K562 (cell line): Measurements from ENCODE around the gene SLC26A8. TPM values are rescaled to one million over a fixed set of nuclear protein-coding genes. Genes with fewer than 3 reads are reported as not detected.

Experiments
- CTCF ChIP-seq, 3 experiments: IDR thresholded peaks in 2 of 3; conservative IDR thresholded peaks in 1 of 3; 2 replicates each; pipeline ENCODE4 v1.5.1; 2011 to 2012; ENCODE audit warnings: low read length in 3 of 3, mild to moderate bottlenecking in 3 of 3, control low read depth in 2 of 3, improper control_type of control experiment in 1 of 3, inconsistent platforms in 1 of 3, low read depth in 1 of 3, mixed read lengths in 1 of 3, moderate library complexity in 1 of 3; ENCODE audit not compliant: insufficient read depth in 2 of 3
- FOXJ2 ChIP-seq: fragments of 200-800 bp; sonication (Bioruptor generic); IDR thresholded peaks from 2 replicates; pipeline ENCODE4 v1.6.1; 2016; ENCODE audit warnings: missing genetic modification characterization, missing compliant biosample characterization
- FOXP1 ChIP-seq: sonication (generic); formaldehyde crosslinking; IDR thresholded peaks from 2 replicates; pipeline ENCODE4 v1.8.0; 2022; ENCODE audit warnings: mild to moderate bottlenecking, missing genetic modification reagents
- GATA2 ChIP-seq: sonication (generic); formaldehyde crosslinking; IDR thresholded peaks from 2 replicates; pipeline ENCODE4 v1.4.0; 2020; ENCODE audit warnings: mild to moderate bottlenecking, missing genetic modification reagents
- GATAD2B ChIP-seq: fragments of 450-650 bp; IDR thresholded peaks from 2 replicates; pipeline ENCODE4 v1.6.1; 2017; ENCODE audit warnings: mild to moderate bottlenecking, borderline replicate concordance
- MTA3 ChIP-seq: fragments of 450-650 bp; formaldehyde crosslinking; IDR thresholded peaks from 2 replicates; pipeline ENCODE4 v1.6.1; 2017; ENCODE audit warnings: mild to moderate bottlenecking, borderline replicate concordance
- NR2F6 ChIP-seq: fragments of 450-650 bp; formaldehyde crosslinking; IDR thresholded peaks from 2 replicates; pipeline ENCODE4 v1.4.0; 2020; ENCODE audit warnings: mild to moderate bottlenecking
- SREBF2 ChIP-seq: sonication (generic); formaldehyde crosslinking; IDR thresholded peaks from 2 replicates; pipeline ENCODE4 v1.4.0; 2020; ENCODE audit warnings: mild to moderate bottlenecking, missing genetic modification reagents
- TAF1 ChIP-seq: IDR thresholded peaks from 2 replicates; pipeline ENCODE4 v1.6.1; 2011; ENCODE audit warnings: mild to moderate bottlenecking, low read length, moderate library complexity; ENCODE audit not compliant: insufficient read depth, control insufficient read depth, severe bottlenecking; ENCODE audit errors: extremely low read depth
- TAL1 ChIP-seq: fragments of 450-650 bp; IDR thresholded peaks from 2 replicates; pipeline ENCODE4 v1.6.1; 2016; ENCODE audit warnings: mild to moderate bottlenecking
- ZNF449 ChIP-seq: fragments of 250-450 bp; sonication (Bioruptor Pico); IDR thresholded peaks from 2 replicates; pipeline ENCODE4 v1.8.0; 2022; ENCODE audit warnings: moderate library complexity, mild to moderate bottlenecking, inconsistent platforms
- polyA plus RNA-seq, 8 experiments: library from polyadenylated mRNA; depleted of rRNA in 4 of 8; stranded (reverse) in 5 of 8; unstranded in 3 of 8; fragments of >200 nt; fragmentation: Nextera tagmentation in 2 of 8; fragmentation: Illumina TruSeq in 1 of 8; extraction: Ambion mirVana in 2 of 8; extraction: Trizol in 1 of 8; gene quantifications; 2 replicates each; pipeline versions ENCODE4 v1.2.1 to v1.2.3, GENCODE V29; 2011 to 2014; ENCODE audit warnings: inconsistent platforms in 1 of 8, missing spikeins in 1 of 8
- total RNA-seq, 7 experiments: library from RNA; depleted of rRNA in 6 of 7; stranded (reverse); fragments of >200 nt in 6 of 7; fragmentation: Illumina TruSeq in 2 of 7; extraction: Trizol in 2 of 7; gene quantifications; 2 replicates each; pipeline versions ENCODE4 v1.2.1 to v1.2.3, GENCODE V29; 2011 to 2021; ENCODE audit warnings: low replicate concordance in 1 of 7
- TF ChIP-seq, protein P1 (sequence below): fragments of 450-650 bp; IDR thresholded peaks from 2 replicates; pipeline ENCODE4 v1.6.1; 2017; ENCODE audit warnings: mild to moderate bottlenecking, moderate library complexity
- TF ChIP-seq, protein P2 (sequence below): sonication (generic); formaldehyde crosslinking; IDR thresholded peaks from 2 replicates; pipeline ENCODE4 v1.4.0; 2020; ENCODE audit warnings: mild to moderate bottlenecking, missing genetic modification reagents
- TF ChIP-seq, protein P3 (sequence below): sonication (generic); formaldehyde crosslinking; IDR thresholded peaks from 2 replicates; pipeline ENCODE4 v1.8.1; 2023; ENCODE audit warnings: missing genetic modification reagents, mild to moderate bottlenecking, borderline replicate concordance

The SLC26A8 gene
- total and polyA plus RNA-seq, 9 of the 15 experiments (the other 6 are each of a cell fraction or from before 2014, with no cell fraction given): not detected

- TF ChIP-seq, protein P1, sequence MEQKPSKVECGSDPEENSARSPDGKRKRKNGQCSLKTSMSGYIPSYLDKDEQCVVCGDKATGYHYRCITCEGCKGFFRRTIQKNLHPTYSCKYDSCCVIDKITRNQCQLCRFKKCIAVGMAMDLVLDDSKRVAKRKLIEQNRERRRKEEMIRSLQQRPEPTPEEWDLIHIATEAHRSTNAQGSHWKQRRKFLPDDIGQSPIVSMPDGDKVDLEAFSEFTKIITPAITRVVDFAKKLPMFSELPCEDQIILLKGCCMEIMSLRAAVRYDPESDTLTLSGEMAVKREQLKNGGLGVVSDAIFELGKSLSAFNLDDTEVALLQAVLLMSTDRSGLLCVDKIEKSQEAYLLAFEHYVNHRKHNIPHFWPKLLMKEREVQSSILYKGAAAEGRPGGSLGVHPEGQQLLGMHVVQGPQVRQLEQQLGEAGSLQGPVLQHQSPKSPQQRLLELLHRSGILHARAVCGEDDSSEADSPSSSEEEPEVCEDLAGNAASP: no peak
- no peak for TF ChIP-seq TAL1
- 0 out of 2 replicates have a peak, but pooled peaks have one; percentile 37 for TF ChIP-seq FOXJ2 (tag)
- TF ChIP-seq FOXP1: no peak
- TF ChIP-seq NR2F6 (CRISPR knock-in tag): no peak
- TF ChIP-seq GATAD2B: 0 out of 2 replicates have a peak, but pooled peaks have one; percentile 46
- TF ChIP-seq ZNF449 (CRISPR knock-in tag): no peak
- TF ChIP-seq TAF1: no peak
- TF ChIP-seq MTA3: no peak; the same call in 1 of the 2 replicates
- TF ChIP-seq, protein P2, sequence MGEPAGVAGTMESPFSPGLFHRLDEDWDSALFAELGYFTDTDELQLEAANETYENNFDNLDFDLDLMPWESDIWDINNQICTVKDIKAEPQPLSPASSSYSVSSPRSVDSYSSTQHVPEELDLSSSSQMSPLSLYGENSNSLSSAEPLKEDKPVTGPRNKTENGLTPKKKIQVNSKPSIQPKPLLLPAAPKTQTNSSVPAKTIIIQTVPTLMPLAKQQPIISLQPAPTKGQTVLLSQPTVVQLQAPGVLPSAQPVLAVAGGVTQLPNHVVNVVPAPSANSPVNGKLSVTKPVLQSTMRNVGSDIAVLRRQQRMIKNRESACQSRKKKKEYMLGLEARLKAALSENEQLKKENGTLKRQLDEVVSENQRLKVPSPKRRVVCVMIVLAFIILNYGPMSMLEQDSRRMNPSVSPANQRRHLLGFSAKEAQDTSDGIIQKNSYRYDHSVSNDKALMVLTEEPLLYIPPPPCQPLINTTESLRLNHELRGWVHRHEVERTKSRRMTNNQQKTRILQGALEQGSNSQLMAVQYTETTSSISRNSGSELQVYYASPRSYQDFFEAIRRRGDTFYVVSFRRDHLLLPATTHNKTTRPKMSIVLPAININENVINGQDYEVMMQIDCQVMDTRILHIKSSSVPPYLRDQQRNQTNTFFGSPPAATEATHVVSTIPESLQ (CRISPR knock-in tag): 0 out of 2 replicates have a peak, but pooled peaks have one; percentile 64
- no peak for TF ChIP-seq CTCF (IDR thresholded peaks at IDR 0.05 in 2 of 3, conservative IDR thresholded peaks at IDR 0.05 in 1 of 3; ENCODE audit: insufficient read depth in 2 of 3, low read depth in 1 of 3, low read length in 3 of 3)
- 0 out of 2 replicates have a peak, but pooled peaks have one; percentile 35 for TF ChIP-seq GATA2 (CRISPR knock-in tag)
- TF ChIP-seq SREBF2 (CRISPR knock-in tag): 0 out of 2 replicates have a peak, but pooled peaks have one; percentile 24
- TF ChIP-seq, protein P3, sequence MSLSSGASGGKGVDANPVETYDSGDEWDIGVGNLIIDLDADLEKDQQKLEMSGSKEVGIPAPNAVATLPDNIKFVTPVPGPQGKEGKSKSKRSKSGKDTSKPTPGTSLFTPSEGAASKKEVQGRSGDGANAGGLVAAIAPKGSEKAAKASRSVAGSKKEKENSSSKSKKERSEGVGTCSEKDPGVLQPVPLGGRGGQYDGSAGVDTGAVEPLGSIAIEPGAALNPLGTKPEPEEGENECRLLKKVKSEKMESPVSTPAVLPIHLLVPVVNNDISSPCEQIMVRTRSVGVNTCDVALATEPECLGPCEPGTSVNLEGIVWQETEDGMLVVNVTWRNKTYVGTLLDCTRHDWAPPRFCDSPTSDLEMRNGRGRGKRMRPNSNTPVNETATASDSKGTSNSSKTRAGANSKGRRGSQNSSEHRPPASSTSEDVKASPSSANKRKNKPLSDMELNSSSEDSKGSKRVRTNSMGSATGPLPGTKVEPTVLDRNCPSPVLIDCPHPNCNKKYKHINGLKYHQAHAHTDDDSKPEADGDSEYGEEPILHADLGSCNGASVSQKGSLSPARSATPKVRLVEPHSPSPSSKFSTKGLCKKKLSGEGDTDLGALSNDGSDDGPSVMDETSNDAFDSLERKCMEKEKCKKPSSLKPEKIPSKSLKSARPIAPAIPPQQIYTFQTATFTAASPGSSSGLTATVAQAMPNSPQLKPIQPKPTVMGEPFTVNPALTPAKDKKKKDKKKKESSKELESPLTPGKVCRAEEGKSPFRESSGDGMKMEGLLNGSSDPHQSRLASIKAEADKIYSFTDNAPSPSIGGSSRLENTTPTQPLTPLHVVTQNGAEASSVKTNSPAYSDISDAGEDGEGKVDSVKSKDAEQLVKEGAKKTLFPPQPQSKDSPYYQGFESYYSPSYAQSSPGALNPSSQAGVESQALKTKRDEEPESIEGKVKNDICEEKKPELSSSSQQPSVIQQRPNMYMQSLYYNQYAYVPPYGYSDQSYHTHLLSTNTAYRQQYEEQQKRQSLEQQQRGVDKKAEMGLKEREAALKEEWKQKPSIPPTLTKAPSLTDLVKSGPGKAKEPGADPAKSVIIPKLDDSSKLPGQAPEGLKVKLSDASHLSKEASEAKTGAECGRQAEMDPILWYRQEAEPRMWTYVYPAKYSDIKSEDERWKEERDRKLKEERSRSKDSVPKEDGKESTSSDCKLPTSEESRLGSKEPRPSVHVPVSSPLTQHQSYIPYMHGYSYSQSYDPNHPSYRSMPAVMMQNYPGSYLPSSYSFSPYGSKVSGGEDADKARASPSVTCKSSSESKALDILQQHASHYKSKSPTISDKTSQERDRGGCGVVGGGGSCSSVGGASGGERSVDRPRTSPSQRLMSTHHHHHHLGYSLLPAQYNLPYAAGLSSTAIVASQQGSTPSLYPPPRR (CRISPR knock-in tag): no peak
Observed at GRCh38 chr6:35919827-35920751, 104.4 kb downstream of the SLC26A8 start (continued).
